K562 (cell line): ENCODE data around the gene GRHPR. TPM values are rescaled to one million over a fixed set of nuclear protein-coding genes. Genes with fewer than 3 reads are reported as not detected.

Experiments used
- ATAC-seq: fragments of 200-7000 bp; cut with Tn5 transposase; 3 replicates; pipeline ENCODE4 v1.9.1; 2020; ENCODE audit warnings: moderate library complexity
- BruUV-seq: library from RNA; stranded (reverse); fragments of 400-500 nt; replicated peaks from 2 replicates; lab custom pipeline; 2021; lab: Mats Ljungman, UMichigan
- CTCF ChIA-PET: fragments of 300-600 bp; formaldehyde crosslinking; extraction: SDS; loops from one replicate; lab custom pipeline; 2021; ENCODE audit warnings: low intra/inter-chr PET ratio; lab: Yijun Ruan, JAX
- POLR2A ChIA-PET: fragments of 300-600, 350-650 bp; sonication (Branson Sonifier 250); formaldehyde crosslinking; extraction: SDS; loops from one replicate; lab custom pipeline; 2021; ENCODE audit warnings: antibody characterized with exemption, inconsistent platforms; lab: Yijun Ruan, JAX
- DNase-seq, 4 experiments: peaks; one replicate each; pipeline versions ENCODE4 v3.0.0 to v3.0.0-alpha.2; 2011 to 2018; ENCODE audit warnings: low spot score in 3 of 4, mixed read lengths in 3 of 4; ENCODE audit errors: extremely low read depth in 1 of 4
- FAIRE-seq: peaks from 2 replicates; lab custom pipeline; 2011; peaks lifted over from hg19 to GRCh38; lab: Jason Lieb, UNC
- H2AFZ ChIP-seq: 2 replicates; pipeline ENCODE4 v1.6.0; 2011; ENCODE audit warnings: low read depth, low read length, control low read depth, inconsistent platforms
- H3K27ac ChIP-seq: fragments of 200-600 bp; 3 replicates; pipeline ENCODE4 v1.8.0; 2011; ENCODE audit warnings: low read depth, mild to moderate bottlenecking, control low read depth, inconsistent platforms, low read length, moderate library complexity, mixed read lengths; ENCODE audit errors: extremely low read depth
- H3K27me3 ChIP-seq, 2 experiments: fragments of 300-600 bp in 1 of 2; 2 replicates in 1 of 2; 3 replicates in 1 of 2; pipeline versions ENCODE4 v1.6.0 to v1.8.0; 2011; ENCODE audit warnings: inconsistent platforms in 2 of 2, low read length in 2 of 2, mild to moderate bottlenecking in 1 of 2, mixed read lengths in 1 of 2, moderate library complexity in 1 of 2; ENCODE audit not compliant: control insufficient read depth in 2 of 2, insufficient read depth in 2 of 2
- H3K36me3 ChIP-seq: fragments of 300-600 bp; 3 replicates; pipeline ENCODE4 v1.8.0; 2011; ENCODE audit warnings: mild to moderate bottlenecking, low read length, inconsistent platforms; ENCODE audit not compliant: control insufficient read depth, insufficient read depth
- H3K4me1 ChIP-seq, 2 experiments: fragments of 200-600 bp in 1 of 2; replicated peaks in 1 of 2; 2 replicates in 1 of 2; 3 replicates in 1 of 2; pipeline versions ENCODE4 v1.5.1 to v1.8.0; 2011; ENCODE audit warnings: inconsistent platforms in 2 of 2, low read length in 2 of 2, mild to moderate bottlenecking in 1 of 2, mixed read lengths in 1 of 2, moderate library complexity in 1 of 2; ENCODE audit not compliant: control insufficient read depth in 2 of 2, insufficient read depth in 2 of 2
- H3K4me2 ChIP-seq: 2 replicates; pipeline ENCODE4 v1.6.1; 2011; ENCODE audit warnings: low read length, control low read depth, inconsistent platforms, mixed read lengths; ENCODE audit not compliant: insufficient read depth
- H3K4me3 ChIP-seq: fragments of 200-600 bp; sonication (generic), shearing (Covaris generic); 2 replicates; pipeline ENCODE4 v1.5.1; 2016; ENCODE audit warnings: control low read depth, inconsistent platforms
- H3K79me2 ChIP-seq: fragments of 200-600 bp; 3 replicates; pipeline ENCODE4 v1.8.0; 2011; ENCODE audit warnings: low read length, inconsistent platforms; ENCODE audit not compliant: control insufficient read depth, insufficient read depth
- H3K9ac ChIP-seq, 2 experiments: 2 replicates each; pipeline versions ENCODE4 v1.6.0 to v1.6.1; 2011; ENCODE audit warnings: low read depth in 2 of 2, low read length in 2 of 2, control low read depth in 1 of 2, inconsistent platforms in 1 of 2, mild to moderate bottlenecking in 1 of 2, mixed read lengths in 1 of 2; ENCODE audit not compliant: insufficient read depth in 1 of 2
- H3K9me1 ChIP-seq: one replicate; pipeline ENCODE4 v1.6.0; 2011; ENCODE audit warnings: inconsistent platforms, mild to moderate bottlenecking, low read length, moderate library complexity; ENCODE audit not compliant: control insufficient read depth, insufficient read depth
- H3K9me3 ChIP-seq: replicated peaks from 2 replicates; pipeline ENCODE4 v1.5.1; 2011; ENCODE audit warnings: low read depth, low read length, inconsistent platforms; ENCODE audit not compliant: control insufficient read depth, insufficient read depth
- H4K20me1 ChIP-seq: replicated peaks from 2 replicates; pipeline ENCODE4 v1.6.1; 2011; ENCODE audit warnings: low read length, inconsistent platforms, mixed read lengths; ENCODE audit not compliant: control insufficient read depth, insufficient read depth
- BCLAF1 ChIP-seq, 2 experiments: fragments of 450-650 bp in 1 of 2; IDR thresholded peaks; 2 replicates each; pipeline ENCODE4 v1.6.1; 2011 to 2017; ENCODE audit warnings: low read depth in 2 of 2, antibody characterized with exemption in 1 of 2, borderline replicate concordance in 1 of 2, low read length in 1 of 2, mild to moderate bottlenecking in 1 of 2, mixed read lengths in 1 of 2; ENCODE audit not compliant: control insufficient read depth in 1 of 2
- BRF2 ChIP-seq: IDR thresholded peaks from 3 replicates; pipeline ENCODE4 v1.6.1; 2011; ENCODE audit warnings: borderline replicate concordance, mild to moderate bottlenecking; ENCODE audit not compliant: insufficient read length, insufficient read depth
- CGGBP1 ChIP-seq: fragments of 250-450 bp; sonication (Bioruptor Pico); IDR thresholded peaks from 2 replicates; pipeline ENCODE4 v1.9.0; 2021; ENCODE audit warnings: mild to moderate bottlenecking
- CREBBP ChIP-seq: IDR thresholded peaks from one replicate; pipeline ENCODE4 v1.6.1; 2012; ENCODE audit warnings: low read depth, mild to moderate bottlenecking, control low read depth, inconsistent platforms, low read length
- HDAC2 ChIP-seq: fragments of 450-650 bp; IDR thresholded peaks from 2 replicates; pipeline ENCODE4 v1.6.1; 2016; ENCODE audit warnings: mild to moderate bottlenecking
- HDAC3 ChIP-seq: fragments of 450-650 bp; IDR thresholded peaks from 2 replicates; pipeline ENCODE4 v1.6.1; 2018; ENCODE audit warnings: borderline replicate concordance, mild to moderate bottlenecking, moderate library complexity; ENCODE audit not compliant: partially characterized antibody
- HDGF ChIP-seq: fragments of 450-650 bp; IDR thresholded peaks from 2 replicates; pipeline ENCODE4 v1.6.1; 2016
- HMG20A ChIP-seq: fragments of 450-650 bp; formaldehyde crosslinking; conservative IDR thresholded peaks from 2 replicates; pipeline ENCODE4 v1.4.0; 2020; ENCODE audit warnings: mild to moderate bottlenecking, mixed read lengths
- KLF6 ChIP-seq: fragments of 250-450 bp; sonication (Bioruptor Pico); IDR thresholded peaks from 2 replicates; pipeline ENCODE4 v1.4.0; 2020; ENCODE audit warnings: mild to moderate bottlenecking, moderate library complexity, borderline replicate concordance
- LEF1 ChIP-seq: fragments of 450-650 bp; IDR thresholded peaks from 2 replicates; pipeline ENCODE4 v1.6.1; 2016; ENCODE audit warnings: mild to moderate bottlenecking
- MEF2D ChIP-seq: conservative IDR thresholded peaks from 2 replicates; pipeline ENCODE4 v1.6.1; 2016; ENCODE audit warnings: low read depth, missing genetic modification characterization, missing compliant biosample characterization
- MXD1 ChIP-seq: fragments of 250-450 bp; sonication (Bioruptor Pico); IDR thresholded peaks from 2 replicates; pipeline ENCODE4 v1.8.0; 2021; ENCODE audit warnings: borderline replicate concordance, mild to moderate bottlenecking, moderate library complexity; ENCODE audit not compliant: poor library complexity, severe bottlenecking
- NCOA1 ChIP-seq: fragments of 450-650 bp; IDR thresholded peaks from 2 replicates; pipeline ENCODE4 v1.6.1; 2016; ENCODE audit warnings: low read depth
- NCOR1 ChIP-seq: fragments of 450-650 bp; IDR thresholded peaks from 2 replicates; pipeline ENCODE4 v1.6.1; 2016; ENCODE audit warnings: mild to moderate bottlenecking, moderate library complexity
- PTTG1 ChIP-seq: fragments of 450-650 bp; IDR thresholded peaks from 2 replicates; pipeline ENCODE4 v1.6.1; 2016; ENCODE audit warnings: low read depth, mild to moderate bottlenecking, missing genetic modification characterization, missing compliant biosample characterization
- TARDBP ChIP-seq: fragments of 450-650 bp; IDR thresholded peaks from 2 replicates; pipeline ENCODE4 v1.6.1; 2016
- ZFP1 ChIP-seq: fragments of 450-650 bp; formaldehyde crosslinking; IDR thresholded peaks from 2 replicates; pipeline ENCODE4 v1.4.0; 2020; ENCODE audit warnings: mild to moderate bottlenecking, mixed read lengths
- ZFPM2 ChIP-seq: fragments of 250-450 bp; sonication (Bioruptor Pico); IDR thresholded peaks from 2 replicates; pipeline ENCODE4 v1.5.1; 2022; ENCODE audit warnings: mild to moderate bottlenecking
- WGBS: fragments of 100-300 bp; shearing (Covaris generic); methylation state at CpG from one replicate; pipeline ENCODE4 v1.1.6; 2016; ENCODE audit warnings: low coverage, mixed read lengths; ENCODE audit not compliant: insufficient coverage; ENCODE audit errors: missing lambda C conversion rate; 5-methylcytosine and 5-hydroxymethylcytosine counted together
- in situ Hi-C: fragments of 300-500 bp; cut with MboI; formaldehyde crosslinking; loops from 4 replicates; pipeline ENCODE4 v1.15.0; 2018; ENCODE audit warnings: inconsistent platforms, mixed read lengths
- intact Hi-C: fragments of 100-400 bp; cut with micrococcal nuclease; formaldehyde crosslinking; loops from 2 replicates; pipeline ENCODE4 v1.14.2; 2022
- polyA plus RNA-seq, 8 experiments: library from polyadenylated mRNA; depleted of rRNA in 4 of 8; stranded (reverse) in 5 of 8; unstranded in 3 of 8; fragments of >200 nt; fragmentation: Nextera tagmentation in 2 of 8; fragmentation: Illumina TruSeq in 1 of 8; extraction: Ambion mirVana in 2 of 8; extraction: Trizol in 1 of 8; gene quantifications; 2 replicates each; pipeline versions ENCODE4 v1.2.1 to v1.2.3, GENCODE V29; 2011 to 2014; ENCODE audit warnings: inconsistent platforms in 1 of 8, missing spikeins in 1 of 8
- total RNA-seq, 7 experiments: library from RNA; depleted of rRNA in 6 of 7; stranded (reverse); fragments of >200 nt in 6 of 7; fragmentation: Illumina TruSeq in 2 of 7; extraction: Trizol in 2 of 7; gene quantifications; 2 replicates each; pipeline versions ENCODE4 v1.2.1 to v1.2.3, GENCODE V29; 2011 to 2021; ENCODE audit warnings: low replicate concordance in 1 of 7

Gene GRHPR
- total and polyA plus RNA-seq, 9 of the 15 experiments (the other 6 are each of a cell fraction or from before 2014, with no cell fraction given): 38.9 to 144 (median 120) TPM

DNA sequence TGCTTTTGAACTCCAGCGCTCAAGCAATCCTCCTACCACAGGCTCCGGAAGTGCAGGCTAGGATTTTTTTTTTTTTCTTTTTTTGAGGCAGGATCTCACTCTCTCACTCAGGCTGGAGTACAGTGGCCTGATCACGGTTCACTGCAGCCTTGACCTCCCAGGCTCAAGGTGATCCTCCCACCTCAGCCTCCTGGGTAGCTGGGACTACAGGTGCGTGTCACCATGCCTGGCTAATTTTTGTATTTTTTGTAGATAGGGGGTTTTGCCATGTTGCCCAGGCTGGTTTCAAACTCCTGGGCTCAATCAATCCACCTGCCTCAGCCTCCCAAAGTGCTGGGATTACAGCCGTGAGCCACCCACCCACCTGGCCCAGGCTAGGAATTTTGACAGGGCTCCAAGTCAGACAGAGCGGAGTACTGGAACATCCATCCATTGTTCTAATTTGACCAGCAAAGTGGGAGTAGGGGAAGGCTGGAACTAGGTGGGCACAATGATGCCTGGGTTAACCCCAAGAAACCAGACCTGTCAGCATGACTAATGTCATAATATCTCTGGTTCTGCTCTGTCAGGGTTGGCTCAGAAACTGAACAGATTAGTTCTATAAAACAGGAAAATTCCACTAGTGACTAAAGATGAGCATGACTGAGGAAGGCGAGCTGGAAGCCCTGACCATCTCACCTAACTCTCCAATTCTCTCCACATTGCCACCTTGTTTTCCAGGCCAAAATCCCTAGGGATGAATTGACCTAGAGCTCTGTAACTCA is 33.6 kb downstream of the GRHPR start:
- Histone ChIP-seq H3K4me3 (no peak overlapping the region), H3K9me3 (0 out of 2 replicates have a peak, but pooled peaks cover 2% of the 10 kb centered on the region), H3K79me2 (peaks cover 90% of the 10 kb centered on the region), H3K4me1 (peaks cover 0 to 6% of the 10 kb centered on the region in 2 experiments; a peak in 2 of 5 replicates), H4K20me1 (peaks cover 11% of the 10 kb centered on the region), H3K27me3 (no peaks in the 10 kb centered on the region), H3K9ac (no peak overlapping the region), H3K4me2 (no peak overlapping the region), H2AFZ (no peak overlapping the region), H3K36me3 (peaks cover 7% of the 10 kb centered on the region; the same call in 1 of the 3 replicates), H3K27ac (no peak overlapping the region), H3K9me1 (no peaks in the 10 kb centered on the region)
- in situ Hi-C loops (no loop called here), intact Hi-C loops (no loop called here)
- POLR2A ChIA-PET: interaction anchor here (0.9 to 1.2 kb wide), 5 partner anchors 10 to 22 kb away, joined by 3 to 6 read pairs (median 5); no protein-coding TSS in a partner anchor
- WGBS: 81% methylated on average over 6 of the region's 7 CpGs
- no TSS peak for BruUV-seq
- FAIRE-seq (no peak), ATAC-seq (no peak), DNase-seq (no peak)
- CTCF ChIA-PET: interaction anchor here (0.7 kb wide), 1 partner anchor 8 kb away, joined by 6 read pairs; no protein-coding TSS in a partner anchor
- TF ChIP-seq MEF2D (no peak), TARDBP (no peak), NCOA1 (no peak), HMG20A (CRISPR knock-in tag) (no peak), BCLAF1 (IDR thresholded peaks at IDR 0.05; ENCODE audit: borderline replicate concordance in 1 of 2, control insufficient read depth in 1 of 2, low read depth in 2 of 2, low read length in 1 of 2) (no peak), HDGF (no peak), CREBBP (no peak), NCOR1 (no peak), HDAC3 (no peak), ZFP1 (CRISPR knock-in tag) (no peak), KLF6 (CRISPR knock-in tag) (no peak), PTTG1 (tag) (no peak), BRF2 (no peak), HDAC2 (no peak), ZFPM2 (CRISPR knock-in tag) (no peak), CGGBP1 (CRISPR knock-in tag) (no peak), MXD1 (CRISPR knock-in tag) (no peak), LEF1 (no peak)
